ENCODE data around the gene DNAH10.
"Not testable (repeated sequence)": the region's sequence is repeated elsewhere in the genome, so short reads cannot be mapped to it uniquely, and the experiment has no call there.

DNAH10 gene

GRCh38 chr12:123946516-123947505, 184.7 kb downstream of the DNAH10 start:
- DNase-seq (ENCODE audit: low read depth), result not testable (repeated sequence)

DNA sequence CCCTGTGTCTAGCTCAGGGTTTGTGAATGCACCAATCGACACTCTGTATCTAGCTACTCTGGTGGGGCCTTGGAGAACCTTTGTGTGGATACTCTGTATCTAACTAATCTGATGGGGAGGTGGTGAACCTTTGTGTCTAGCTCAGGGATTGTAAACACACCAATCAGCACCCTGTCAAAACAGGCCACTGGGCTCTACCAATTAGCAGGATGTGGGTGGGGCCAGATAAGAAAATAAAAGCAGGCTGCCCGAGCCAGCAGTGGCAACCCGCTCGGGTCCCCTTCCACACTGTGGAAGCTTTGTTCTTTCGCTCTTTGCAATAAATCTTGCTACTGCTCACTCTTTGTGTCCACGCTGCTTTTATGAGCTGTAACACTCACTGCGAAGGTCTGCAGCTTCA, 185.4 kb downstream of the DNAH10 start:
- not testable (repeated sequence) for DNase-seq (ENCODE audit: low read depth)

GRCh38 chr12:123948401-123948795, 186.3 kb downstream of the DNAH10 start:
- no peak for DNase-seq (ENCODE audit: low read depth)

GRCh38 chr12:123948796-123949769, 187.0 kb downstream of the DNAH10 start:
- no peak for DNase-seq (ENCODE audit: low read depth)

DNA sequence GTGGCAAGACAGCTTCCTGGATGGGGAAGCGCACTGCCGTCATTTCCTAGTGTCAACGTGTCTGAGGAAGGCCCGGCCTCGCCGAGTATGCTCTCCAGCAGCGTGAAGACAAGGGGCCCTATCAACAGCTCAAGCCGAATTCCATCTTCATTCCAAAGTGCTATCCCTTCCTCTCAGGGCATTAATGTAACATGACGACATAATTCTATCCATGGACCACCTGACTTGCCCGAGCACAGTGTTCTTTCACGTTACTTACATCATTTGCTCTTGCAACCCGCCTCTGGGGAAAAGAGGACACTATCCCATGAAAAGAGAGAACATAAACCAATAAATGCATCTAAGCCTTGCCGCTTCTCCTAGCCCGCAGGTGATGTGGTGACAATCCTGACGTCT, 187.7 kb downstream of the DNAH10 start:
- DNase-seq (ENCODE audit: low read depth), result no peak

DNA sequence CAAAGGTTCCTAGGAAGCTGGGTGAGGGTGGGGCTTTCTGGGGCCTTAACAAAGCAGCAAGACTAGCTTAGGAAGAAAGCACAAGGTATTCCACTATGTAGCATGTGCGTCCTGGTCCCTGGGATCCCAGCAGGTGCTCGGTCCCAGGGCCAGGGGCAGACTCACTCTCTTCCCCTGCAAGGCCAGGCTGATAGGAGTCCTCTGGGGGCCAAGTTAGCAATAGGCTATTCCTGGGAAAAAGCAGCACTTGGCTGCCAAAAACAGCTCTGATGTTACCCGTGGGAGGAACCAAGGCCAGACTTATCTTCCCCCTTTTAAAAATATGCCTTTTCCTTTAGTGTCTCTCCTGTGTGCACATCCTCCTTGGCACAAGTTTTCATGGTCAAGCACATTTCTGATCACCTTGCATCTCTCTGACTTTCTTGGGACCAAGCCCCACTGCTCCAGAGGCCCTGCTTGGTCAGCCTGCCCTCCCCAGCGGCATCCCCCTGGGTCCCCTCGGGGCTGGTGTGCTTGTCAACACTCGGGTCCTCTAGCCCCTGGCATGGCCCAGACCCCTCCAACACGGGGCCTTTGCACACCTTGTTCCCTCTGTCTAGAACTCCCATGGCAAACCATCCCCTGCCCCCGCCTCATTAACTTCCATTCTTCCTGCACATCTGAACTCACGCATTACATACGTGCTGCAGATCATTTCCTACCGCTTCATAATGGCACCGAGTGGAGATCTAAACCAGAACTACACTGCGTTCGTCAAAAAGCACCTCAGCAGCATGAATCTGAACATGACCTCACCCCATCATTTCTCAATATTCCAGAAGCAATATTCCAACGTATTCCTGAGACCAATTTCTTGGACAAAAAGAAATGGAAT, 188.6 kb downstream of the DNAH10 start:
- DNase-seq (ENCODE audit: low read depth), result no peak

DNA sequence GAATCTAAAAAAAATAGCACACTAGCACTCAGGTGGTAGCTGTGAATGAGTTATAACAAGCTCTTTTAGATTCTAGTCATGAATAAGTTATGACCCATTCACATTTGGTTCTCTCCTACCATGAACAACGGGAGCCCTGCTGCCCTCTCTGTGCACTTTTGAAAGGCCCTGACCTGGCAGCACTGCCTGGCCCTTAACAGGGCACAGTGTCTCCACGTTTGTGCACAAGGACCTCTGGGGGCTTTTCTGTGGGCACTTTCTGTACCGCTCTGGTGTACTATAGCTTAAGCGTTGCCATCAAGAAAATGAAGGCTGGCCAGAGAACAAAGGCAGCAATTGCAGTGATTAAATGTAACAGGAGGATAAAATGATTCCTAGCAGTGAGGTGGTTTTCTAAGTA, 189.4 kb downstream of the DNAH10 start:
- no peak for DNase-seq (ENCODE audit: low read depth)

- DNase-seq (ENCODE audit: low read depth), result no peak
Measured at GRCh38 chr12:123952037-123952436, 189.9 kb downstream of the DNAH10 start.

DNA sequence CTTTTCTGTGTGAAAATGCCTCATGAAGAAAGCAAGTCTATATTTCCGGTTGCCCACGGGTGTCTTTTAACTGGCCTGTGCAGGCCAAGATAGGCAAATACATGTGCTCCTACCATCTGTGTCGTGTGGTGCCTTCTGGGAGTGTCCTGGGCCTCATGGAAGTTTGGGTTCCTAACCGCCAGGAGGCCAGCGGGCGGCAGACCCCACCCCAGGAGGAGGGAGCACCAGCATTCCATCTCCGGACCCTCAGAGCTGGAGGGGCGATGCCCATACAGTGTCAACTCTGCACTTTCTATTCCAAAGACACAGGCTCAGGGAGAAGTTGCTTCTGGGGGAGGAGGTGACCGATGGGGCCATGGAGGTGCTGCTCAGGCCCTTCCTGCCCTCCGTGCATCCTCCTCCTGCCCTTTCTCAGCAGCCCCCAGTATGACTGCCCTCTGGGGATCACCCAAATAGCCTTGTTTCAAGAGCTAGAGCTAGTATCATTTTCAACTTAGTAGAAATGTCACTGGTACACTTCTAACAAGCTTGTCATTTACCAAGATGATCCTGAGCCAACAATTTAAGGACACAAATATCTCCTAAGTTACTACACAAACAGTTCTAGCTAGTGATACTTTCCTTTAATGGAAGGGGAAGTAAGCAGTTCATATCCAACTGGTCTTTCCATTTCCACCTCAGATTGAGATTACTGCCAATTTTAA, 192.7 kb downstream of the DNAH10 start:
- DNase-seq (ENCODE audit: low read depth), result no peak

DNA sequence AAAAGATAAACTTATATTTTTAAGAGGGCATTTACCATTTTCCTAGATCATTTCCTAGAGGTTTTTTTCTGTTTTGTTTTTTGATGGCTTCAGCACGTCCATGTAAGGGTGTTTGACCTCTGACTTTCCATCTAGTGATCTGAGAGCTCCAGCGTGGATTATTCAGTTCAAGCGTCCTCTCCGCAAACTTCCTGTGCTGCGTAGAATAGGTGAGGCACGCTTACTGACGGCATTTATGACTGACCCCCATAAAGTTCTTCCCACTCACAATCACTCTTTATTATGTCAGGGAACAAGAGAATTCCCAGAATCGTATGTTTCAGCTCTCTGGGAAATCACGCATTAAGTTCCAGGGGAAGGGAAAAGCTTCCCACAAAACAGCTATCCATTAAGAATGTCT, 194.1 kb downstream of the DNAH10 start:
- no peak for DNase-seq (ENCODE audit: low read depth)

DNA sequence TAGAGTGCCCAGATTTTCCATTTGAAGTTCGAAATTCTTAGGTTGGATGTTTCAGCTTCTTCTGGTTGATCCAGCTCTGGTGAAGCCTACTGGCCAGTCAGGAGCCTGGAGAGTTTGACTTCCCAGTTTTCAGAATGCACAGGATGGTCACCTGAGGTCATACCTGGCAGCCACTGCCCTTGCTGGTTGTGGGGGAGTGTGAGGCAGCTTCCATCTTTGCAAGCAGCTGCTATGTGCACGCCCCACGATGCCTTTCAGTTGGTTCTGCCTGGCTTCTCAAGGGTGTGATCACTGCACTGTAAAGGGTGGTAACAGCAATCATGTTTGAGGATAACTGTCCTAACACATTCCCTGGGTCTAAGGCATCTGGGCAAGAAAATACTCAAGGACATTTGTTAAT, 195.1 kb downstream of the DNAH10 start:
- no peak for DNase-seq (ENCODE audit: low read depth)

- DNase-seq (ENCODE audit: low read depth), result no peak
Measured at GRCh38 chr12:123958462-123958861, 196.4 kb downstream of the DNAH10 start.

- no peak for DNase-seq (ENCODE audit: low read depth)
Measured at GRCh38 chr12:123958876-123959275, 196.8 kb downstream of the DNAH10 start.

- no peak for DNase-seq (ENCODE audit: low read depth)
Measured at GRCh38 chr12:123960029-123960735, 198.1 kb downstream of the DNAH10 start.

GRCh38 chr12:123960856-123961255, 198.8 kb downstream of the DNAH10 start:
- no peak for DNase-seq (ENCODE audit: low read depth)

GRCh38 chr12:123961585-123962345, 199.7 kb downstream of the DNAH10 start:
- no peak for DNase-seq (ENCODE audit: low read depth)

GRCh38 chr12:123962513-123962912, 200.4 kb downstream of the DNAH10 start:
- DNase-seq (ENCODE audit: low read depth), result no peak

GRCh38 chr12:123963821-123964220, 201.7 kb downstream of the DNAH10 start:
- DNase-seq (ENCODE audit: low read depth), result no peak

- DNase-seq (ENCODE audit: low read depth), result no peak
Measured at GRCh38 chr12:123965382-123965781, 203.3 kb downstream of the DNAH10 start.
